BE2C (cell line): Measurements from ENCODE around the gene C20orf141.
"Not testable (repeated sequence)": the region's sequence is repeated elsewhere in the genome, so short reads cannot be mapped to it uniquely, and the experiment has no call there.

Experiments used
- DNase-seq: peaks from one replicate; pipeline ENCODE4 v3.0.0-alpha.2; 2020
- H3K27me3 ChIP-seq: fragments of 250-450 bp; sonication (Bioruptor Pico); 2 replicates; pipeline ENCODE4 v1.5.1; 2020; ENCODE audit warnings: mild to moderate bottlenecking
- H3K36me3 ChIP-seq: fragments of 250-450 bp; sonication (Bioruptor Pico); 2 replicates; pipeline ENCODE4 v1.5.1; 2020; ENCODE audit warnings: mild to moderate bottlenecking
- H3K4me1 ChIP-seq: fragments of 250-450 bp; sonication (Bioruptor Pico); 2 replicates; pipeline ENCODE4 v1.5.1; 2020
- H3K4me3 ChIP-seq: 2 replicates; pipeline ENCODE4 v1.5.1; 2011; ENCODE audit warnings: low read depth, low read length
- H3K9me3 ChIP-seq: fragments of 250-450 bp; sonication (Bioruptor Pico); 2 replicates; pipeline ENCODE4 v1.5.1; 2020
- CTCF ChIP-seq: IDR thresholded peaks from 2 replicates; pipeline ENCODE4 v1.5.1; 2012; ENCODE audit warnings: mild to moderate bottlenecking, low read depth, low read length

The C20orf141 gene

GRCh38 chr20:2825761-2826160 is 11.0 kb downstream of the C20orf141 start:
- Histone ChIP-seq H3K4me1 (no peaks in the 10 kb centered on the region), H3K36me3 (no peaks in the 10 kb centered on the region), H3K9me3 (no peaks in the 10 kb centered on the region), H3K4me3 (no peak overlapping the region), H3K27me3 (no peaks in the 10 kb centered on the region)
- no peak for TF ChIP-seq CTCF
- DNase-seq, result no peak

GRCh38 chr20:2826655-2827054 is 11.9 kb downstream of the C20orf141 start:
- no peak for DNase-seq
- no peaks in the 10 kb centered on the region for H3K9me3 ChIP-seq
- H3K4me3 ChIP-seq, result no peak overlapping the region
- no peak for TF ChIP-seq CTCF
- no peaks in the 10 kb centered on the region for H3K27me3 ChIP-seq
- H3K4me1 ChIP-seq, result no peaks in the 10 kb centered on the region
- H3K36me3 ChIP-seq, result no peaks in the 10 kb centered on the region

- H3K9me3 ChIP-seq, result no peaks in the 10 kb centered on the region
- H3K27me3 ChIP-seq, result no peaks in the 10 kb centered on the region
- TF ChIP-seq CTCF, result no peak
- DNase-seq, result no peak
- H3K36me3 ChIP-seq, result no peaks in the 10 kb centered on the region
- H3K4me1 ChIP-seq, result no peaks in the 10 kb centered on the region
- H3K4me3 ChIP-seq, result no peak overlapping the region
Measured at GRCh38 chr20:2829376-2829775, 14.6 kb downstream of the C20orf141 start.

- not testable (repeated sequence) for H3K4me1 ChIP-seq, DNase-seq, H3K9me3 ChIP-seq, H3K4me3 ChIP-seq, H3K27me3 ChIP-seq, H3K36me3 ChIP-seq
Measured at GRCh38 chr20:2831206-2831605, 16.4 kb downstream of the C20orf141 start.

- Histone ChIP-seq H3K4me3 (no peak overlapping the region), H3K9me3 (no peaks in the 10 kb centered on the region), H3K36me3 (0 out of 2 replicates have a peak, but pooled peaks cover 4% of the 10 kb centered on the region), H3K27me3 (no peaks in the 10 kb centered on the region), H3K4me1 (no peaks in the 10 kb centered on the region)
- no peak for TF ChIP-seq CTCF
- no peak for DNase-seq
Measured at GRCh38 chr20:2833761-2834160, 19.0 kb downstream of the C20orf141 start.

- Histone ChIP-seq H3K4me1 (no peaks in the 10 kb centered on the region), H3K36me3 (0 out of 2 replicates have a peak, but pooled peaks cover 4% of the 10 kb centered on the region), H3K27me3 (no peaks in the 10 kb centered on the region), H3K9me3 (no peaks in the 10 kb centered on the region), H3K4me3 (no peak overlapping the region)
- no peak for TF ChIP-seq CTCF
- no peak for DNase-seq
Measured at GRCh38 chr20:2834401-2835110, 19.8 kb downstream of the C20orf141 start.
